G401.6 (cell line): ENCODE data around the gene SVOP.
"Not testable (repeated sequence)": the region's sequence is repeated elsewhere in the genome, so short reads cannot be mapped to it uniquely, and the experiment has no call there.

ENCODE experiments used
- FAIRE-seq: peaks from 2 replicates; lab custom pipeline; 2012; peaks lifted over from hg19 to GRCh38; lab: Jason Lieb, UNC

Gene SVOP

DNA sequence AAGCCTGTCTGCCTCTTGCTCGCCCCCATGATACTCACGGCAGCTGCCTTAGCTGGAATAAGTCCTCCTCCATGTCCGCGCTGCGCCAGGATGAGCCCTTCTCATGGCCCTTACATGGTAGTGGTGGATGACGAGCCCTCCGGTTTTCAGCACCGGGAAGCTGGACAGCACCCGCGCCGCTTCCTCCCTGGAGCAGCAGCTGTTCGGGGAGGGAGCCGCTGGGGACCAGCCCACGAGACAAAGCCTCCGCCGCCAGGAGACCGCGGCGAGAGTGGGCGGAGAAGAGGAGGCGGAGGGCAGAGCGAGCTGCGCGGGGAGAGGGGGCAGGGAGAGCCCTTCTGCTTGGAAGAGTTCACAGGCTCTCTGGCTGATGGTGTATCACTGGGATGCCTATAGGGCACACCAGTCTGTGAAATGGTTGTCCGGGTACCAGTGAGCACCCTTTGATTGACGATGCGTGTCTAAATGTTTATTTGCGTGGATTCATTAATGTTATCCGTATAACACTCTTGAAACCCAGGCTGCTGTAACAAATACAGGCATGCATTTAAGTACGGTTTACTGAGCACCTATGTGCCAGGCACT, at the start of gene SVOP:
Gene SVOP, minus strand, starts transcription at position 273 of the 585 bp plus-strand sequence. Its CDS starts 200 bp downstream, at position 73.
- FAIRE-seq = no peak

DNA sequence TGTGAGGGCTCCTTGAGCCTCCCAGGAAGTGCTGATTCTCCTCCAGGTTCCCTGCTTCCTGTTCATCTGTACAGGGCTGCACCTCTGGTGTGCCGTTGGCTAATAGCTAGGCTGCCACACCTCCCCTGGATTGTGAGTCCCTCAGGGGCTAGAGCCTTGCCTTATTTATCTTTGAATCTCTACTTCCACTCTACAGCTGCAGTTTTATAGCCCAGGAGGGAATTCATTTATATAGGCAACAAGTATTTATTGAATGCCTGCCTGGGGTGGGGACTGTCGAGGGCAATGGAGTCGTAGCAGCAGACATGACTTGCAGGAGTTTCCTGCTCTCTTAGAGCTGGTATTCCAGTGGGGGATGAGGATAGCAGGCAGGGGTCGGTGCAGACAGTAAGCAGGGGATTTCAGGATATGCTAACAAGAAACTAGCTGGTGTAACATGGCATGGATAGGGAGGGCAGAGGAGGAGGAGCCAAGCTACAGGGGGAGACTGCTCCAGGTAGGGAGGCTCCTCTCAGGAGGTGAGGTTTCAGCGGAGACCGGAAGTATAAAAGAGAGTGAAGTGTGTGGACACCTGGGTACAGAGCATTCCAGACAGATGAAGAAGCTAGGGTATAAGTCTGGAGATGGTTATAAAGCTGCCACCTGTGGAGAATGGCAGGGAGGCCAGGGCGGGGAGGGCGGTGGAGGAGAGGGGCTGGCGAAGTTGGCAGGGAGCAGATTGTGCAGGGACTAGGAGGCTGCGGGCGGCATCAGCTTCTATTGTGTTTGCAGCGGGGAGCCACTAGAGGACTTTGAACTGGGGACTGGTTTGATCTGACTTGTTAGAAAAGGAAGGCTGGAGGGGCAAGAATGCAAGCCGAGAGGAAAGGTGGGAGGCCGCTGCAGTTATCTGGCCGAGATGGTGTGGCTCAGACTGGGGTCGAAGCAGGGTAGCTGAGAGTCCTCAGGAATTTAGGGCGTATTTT, 48.7 kb upstream of the SVOP start:
- no peak for FAIRE-seq

DNA sequence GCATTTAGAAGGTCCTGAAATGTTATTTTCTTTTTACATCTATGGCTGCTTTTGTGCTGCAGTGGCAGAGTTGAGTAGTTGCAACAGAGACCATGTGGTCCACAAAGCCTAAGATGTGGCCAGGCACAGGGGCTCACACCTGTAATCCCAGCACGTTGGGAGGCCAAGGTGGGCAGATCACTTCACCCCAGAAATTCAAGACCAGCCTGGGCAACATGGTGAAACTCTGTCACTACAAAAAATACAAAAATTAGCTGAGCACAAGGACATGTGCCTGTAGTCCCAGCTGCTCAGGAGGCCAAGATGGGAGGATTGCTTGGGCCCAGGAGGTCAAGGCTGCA, 45.0 kb upstream of the SVOP start:
- FAIRE-seq = no peak

DNA sequence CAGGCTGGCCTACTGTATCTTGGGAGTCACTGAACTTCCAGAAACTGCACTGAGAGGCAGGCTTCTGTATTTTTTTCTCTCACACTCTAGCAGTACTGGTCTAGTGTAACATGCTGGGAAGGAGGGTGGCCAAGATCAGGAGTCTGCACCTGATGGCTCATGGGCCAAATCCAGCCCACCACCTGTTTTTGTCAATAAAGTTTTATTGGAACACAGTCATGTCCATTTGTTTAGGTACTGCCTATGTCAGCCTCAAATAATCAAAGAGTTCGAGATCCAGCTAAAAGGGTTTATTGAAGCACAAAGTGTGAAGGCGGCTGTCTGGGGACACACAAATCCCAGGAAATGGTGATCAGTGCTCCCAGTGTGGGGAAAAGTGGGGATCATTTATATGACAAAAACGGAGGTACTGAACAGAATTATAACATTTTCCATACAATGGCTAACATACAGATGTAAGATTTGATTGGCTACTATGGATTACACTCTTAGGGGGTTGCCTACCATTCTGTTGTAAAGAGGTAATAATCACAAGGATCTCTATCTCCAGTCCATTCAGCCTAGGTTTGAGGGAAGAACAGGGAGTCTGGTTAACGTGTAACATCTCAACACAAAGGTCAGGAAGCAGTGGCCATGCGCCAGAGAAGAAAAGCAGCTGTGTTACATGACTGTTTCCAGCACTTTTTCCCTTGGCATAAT, 44.4 kb upstream of the SVOP start:
- no peak for FAIRE-seq

DNA sequence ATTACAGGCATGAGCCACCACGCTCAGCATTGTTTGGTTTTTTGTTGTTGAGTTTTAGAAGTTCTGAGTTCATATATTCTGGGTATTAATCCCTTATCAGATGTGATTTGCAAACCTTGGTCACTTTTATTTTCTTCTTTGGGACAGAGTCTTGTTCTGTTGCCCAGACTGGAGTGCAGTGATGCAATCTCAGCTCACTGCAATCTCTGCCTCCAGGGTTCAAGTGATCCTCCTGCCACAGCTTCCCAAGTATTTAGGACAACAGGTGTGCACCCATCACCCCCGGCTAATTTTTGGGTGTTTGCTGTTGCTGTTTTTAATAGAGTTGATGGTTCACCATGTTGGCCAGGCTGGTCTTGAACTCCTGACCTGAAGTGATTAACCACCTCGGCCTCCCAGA, 43.3 kb upstream of the SVOP start:
- FAIRE-seq = no peak

DNA sequence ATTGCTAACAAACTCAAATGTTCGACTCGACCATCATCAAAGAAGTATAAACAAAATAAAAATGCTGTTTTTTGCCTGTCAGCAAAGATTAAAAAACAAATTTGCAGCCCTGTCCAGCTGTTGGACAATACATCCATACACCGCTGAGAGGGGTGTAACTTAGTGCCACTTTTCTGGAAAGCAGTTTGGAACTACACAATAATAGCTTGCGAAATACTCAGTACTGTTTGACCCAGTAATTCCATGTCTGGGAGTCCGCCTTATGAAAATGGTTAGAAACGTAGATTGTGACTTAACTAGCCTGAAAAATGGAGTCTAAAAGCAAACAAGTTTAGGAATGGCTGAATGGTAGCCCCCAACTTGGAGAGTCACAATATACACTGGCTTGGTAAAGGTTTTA, 37.9 kb upstream of the SVOP start:
- FAIRE-seq = no peak

DNA sequence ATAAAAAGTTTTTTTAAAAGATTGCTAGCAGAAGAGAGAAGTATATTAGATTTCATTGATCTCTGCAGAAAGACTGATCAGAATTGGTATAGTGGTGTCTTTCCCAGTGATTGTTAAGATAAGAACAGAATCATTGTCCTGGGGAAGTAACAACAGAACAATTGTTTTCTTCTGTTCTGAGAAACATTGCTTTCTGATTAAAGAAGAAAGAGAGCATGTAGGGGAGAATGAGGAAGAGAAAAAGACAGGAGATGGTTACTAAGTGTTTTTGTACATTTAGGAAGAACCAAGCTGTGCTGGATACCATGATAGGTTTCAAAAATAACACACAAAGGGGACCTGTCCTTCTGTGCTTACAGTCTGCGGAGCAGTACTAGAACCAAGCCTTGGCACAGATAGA, 36.5 kb upstream of the SVOP start:
- FAIRE-seq = no peak

DNA sequence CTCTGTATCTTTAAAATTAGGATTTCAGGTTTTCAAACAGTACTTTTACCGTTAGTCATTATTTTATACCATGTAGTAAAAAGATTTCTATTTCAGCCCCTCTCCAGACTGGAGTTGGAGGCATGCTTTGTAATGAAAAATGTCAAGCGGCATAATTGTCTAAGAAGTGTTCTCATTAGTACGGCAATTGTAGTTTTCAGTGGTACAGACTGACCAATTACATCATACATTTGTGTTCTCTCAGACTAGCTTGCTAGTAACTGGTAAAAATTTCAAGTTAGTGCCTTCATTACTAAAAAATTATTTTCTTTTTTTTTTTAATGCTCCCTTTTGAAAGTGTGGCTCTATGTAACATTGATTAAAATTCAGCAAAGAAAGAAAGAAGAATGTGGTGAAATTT, 36.0 kb upstream of the SVOP start:
- no peak for FAIRE-seq

GRCh38 chr12:109054520-109054919, 33.7 kb upstream of the SVOP start:
- FAIRE-seq = no peak

GRCh38 chr12:109054124-109054513, 33.3 kb upstream of the SVOP start:
- not testable (repeated sequence) for FAIRE-seq

DNA sequence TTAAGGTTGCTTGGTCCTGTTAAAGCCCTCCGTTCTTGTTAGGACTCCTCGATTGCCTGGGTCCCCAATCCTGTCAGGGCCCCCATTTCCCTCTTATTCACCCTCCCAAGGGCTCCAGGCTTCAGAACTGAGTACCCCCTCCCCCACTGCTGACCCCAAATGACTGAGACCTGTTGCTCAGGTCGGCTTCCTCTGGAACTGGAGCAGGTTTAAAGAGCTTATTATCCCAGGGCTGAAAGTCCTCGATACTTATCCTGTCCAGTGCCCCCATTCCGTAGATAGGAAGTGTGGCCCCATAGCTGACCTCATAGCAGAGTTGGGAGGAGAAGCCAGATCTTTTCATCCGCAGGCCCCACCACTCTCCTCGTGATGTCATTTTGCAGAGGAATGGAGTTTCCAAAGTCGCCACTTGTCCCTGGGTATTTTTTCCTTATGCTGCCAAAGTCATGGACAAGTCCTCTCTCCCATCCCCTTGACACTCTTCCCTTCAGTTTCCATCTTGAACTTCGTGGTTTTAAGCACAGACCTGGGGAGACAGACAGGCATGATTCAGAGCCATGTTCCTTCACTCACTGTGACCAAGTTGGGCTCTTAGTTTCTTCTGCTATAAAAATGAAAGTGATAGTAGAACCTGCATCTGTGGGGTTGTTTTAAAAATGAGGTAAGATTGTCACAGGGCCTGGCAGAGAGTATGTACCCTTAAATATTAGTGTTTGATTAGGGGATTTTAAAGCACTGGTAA, 32.7 kb upstream of the SVOP start:
- no peak for FAIRE-seq

DNA sequence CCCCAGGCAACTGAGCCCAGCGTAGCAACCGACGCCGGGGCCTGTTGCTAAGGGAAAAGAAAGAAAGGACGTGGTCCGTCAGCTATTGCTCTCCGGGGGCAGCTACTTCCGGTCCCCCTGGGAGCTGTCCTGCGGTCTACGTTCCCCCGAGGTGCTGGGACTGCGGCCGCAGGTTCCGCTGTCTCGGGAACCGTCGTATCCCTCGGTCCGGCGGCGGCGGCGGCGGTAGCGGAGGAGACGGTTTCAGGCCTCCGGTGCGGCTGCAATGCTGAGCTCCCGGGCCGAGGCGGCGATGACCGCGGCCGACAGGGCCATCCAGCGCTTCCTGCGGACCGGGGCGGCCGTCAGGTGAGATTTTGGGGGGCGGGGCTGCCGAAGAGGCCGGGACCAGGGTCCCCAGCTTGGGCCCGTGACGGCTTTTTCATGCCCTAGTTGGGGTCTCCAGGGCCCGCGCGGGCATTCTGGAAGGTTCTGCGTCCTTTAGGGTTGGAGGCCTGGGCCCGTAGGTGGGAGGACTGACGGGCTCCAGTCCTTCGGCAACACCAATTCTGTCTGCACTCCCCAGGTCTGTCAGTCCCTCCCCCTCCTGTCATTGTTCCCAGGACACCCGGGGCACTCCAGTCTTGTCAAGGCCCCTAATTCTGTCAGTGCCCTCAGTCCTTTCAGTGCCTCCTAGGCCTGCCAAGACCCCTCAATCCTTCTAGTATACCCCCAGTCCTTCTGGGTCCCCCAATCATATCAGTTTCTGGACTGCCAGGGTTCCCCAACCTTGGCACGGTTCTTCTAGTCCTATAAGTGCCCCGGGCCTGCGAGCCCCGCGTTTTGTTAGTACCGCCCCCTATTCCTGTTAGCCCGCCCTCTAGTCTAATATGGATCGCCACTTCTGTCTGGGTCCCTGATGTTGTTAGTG, 31.8 kb upstream of the SVOP start, which contains the start of gene USP30:
Gene USP30, plus strand, starts transcription at position 163 of the 910 bp plus-strand sequence. Its CDS starts 103 bp downstream, at position 266.
- no peak for FAIRE-seq

DNA sequence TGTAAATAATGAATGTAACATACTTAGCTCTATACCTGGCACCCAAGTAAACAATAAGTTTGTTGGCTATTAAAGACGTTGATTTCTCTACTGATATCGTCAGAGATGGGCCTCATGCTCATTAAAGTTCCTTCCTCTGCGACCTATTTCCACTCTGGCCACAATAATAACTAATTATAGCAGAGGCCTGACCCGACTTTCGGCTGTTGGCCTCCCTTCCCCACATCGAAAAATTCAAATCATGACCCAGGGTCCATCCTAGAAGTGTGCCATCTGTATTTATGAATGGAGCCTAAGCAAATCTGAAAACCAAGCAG, 31.2 kb upstream of the SVOP start:
- FAIRE-seq = no peak

DNA sequence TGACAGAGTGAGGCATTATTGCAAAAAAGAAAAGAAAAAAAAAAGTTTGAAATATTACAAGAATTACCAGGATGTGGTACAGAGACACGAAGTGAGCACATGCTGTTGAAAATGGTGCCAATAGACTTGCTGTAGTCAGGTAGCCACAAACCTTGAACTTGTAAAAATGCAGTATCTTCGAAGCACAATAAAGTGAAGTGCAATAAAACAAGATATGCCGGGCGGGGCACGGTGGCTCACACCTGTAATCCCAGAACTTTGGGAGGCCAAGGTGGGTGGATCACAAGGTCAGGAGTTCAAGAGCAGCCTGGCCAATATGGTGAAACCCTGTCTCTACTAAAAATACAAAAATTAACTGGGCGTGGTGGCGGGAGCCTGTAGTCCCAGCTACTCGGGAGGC, 28.9 kb upstream of the SVOP start:
- FAIRE-seq = not testable (repeated sequence)

DNA sequence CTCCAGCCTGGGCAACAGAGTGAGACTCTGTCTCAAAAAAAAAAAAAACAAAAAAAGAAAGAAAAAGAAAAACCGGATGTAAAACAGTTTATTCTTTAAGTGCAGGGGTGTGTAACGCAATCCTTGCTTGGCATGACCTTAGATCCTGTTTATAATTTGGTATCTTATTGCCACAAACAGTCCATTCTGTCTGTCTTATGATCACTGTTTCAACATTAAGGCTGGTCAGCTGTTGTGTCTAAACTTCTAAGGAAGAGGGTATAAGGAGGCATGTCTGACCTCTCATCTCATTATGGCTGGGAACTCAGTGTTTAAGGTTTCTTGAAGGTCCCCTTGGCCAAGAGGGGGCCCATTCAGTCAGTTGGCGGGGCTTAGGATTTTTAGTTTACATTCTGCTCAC, 27.8 kb upstream of the SVOP start:
- not testable (repeated sequence) for FAIRE-seq

DNA sequence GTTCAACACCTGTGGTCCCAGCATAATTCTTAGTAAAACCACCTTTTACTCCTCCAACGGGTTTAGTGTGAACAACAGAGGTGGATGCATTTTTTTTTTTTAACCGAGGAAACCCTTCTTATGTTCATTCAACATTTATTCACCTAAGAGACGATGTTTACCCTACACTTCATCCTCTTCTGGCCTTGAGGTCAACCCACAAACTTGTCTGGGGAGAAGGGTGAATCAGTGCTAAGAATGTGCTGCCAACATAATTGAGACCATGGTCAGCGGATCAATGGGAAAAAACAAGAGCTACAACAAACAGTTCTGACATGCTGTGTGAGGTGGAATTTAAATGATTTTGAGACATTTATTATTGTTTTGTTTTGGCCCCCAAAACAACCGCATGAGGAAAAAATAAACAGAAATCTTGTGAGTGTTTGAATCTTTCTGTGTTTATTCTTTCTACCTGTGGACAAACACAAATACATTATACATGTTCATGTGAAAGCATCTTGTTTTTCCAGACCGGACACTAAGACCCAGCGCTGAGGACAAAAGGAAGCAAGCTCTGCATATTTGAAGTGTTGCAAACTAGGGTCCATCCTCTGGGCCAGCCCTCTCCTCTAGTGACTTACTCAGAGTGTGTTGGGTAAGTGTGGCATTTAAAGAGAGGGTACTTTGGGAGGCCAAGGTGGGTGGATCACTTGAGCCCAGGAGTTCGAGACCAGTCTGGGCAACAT, 26.4 kb upstream of the SVOP start:
- FAIRE-seq = no peak

GRCh38 chr12:109044241-109044640, 23.4 kb upstream of the SVOP start:
- FAIRE-seq = no peak

DNA sequence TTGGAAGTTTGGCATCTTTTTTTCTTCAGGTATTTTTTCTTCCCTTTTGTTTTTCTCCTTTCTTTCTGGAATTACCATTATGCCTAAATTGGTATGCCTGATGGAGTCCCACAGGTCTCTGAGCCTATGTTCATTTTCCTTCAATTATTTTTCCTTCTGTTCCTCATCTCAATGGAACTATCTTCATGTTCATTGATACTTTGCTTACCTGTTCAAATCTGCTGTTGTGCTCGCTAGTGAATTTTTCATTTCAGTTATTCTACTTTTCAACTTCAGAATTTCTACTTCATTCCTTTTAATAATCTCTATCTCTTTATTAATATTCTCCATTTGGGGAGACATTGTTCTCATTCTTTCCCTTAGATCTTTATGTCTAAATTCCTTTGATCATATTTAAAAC, 16.1 kb upstream of the SVOP start:
- FAIRE-seq = no peak

- no peak for FAIRE-seq
Observed at GRCh38 chr12:109033239-109034196, 12.7 kb upstream of the SVOP start.

GRCh38 chr12:109029411-109029810, 8.5 kb upstream of the SVOP start:
- no peak for FAIRE-seq
